SK-N-SH (cell line): ENCODE measurements around the gene ZNF71. TPM values are rescaled to one million over a fixed set of nuclear protein-coding genes. Genes with fewer than 3 reads are reported as not detected.
A peak's percentile ranks its signal among the peaks of the same experiment; 100 is the strongest.

Source experiments
- CTCF ChIA-PET: fragments of 300-600, 350-600 bp; formaldehyde crosslinking; extraction: SDS; loops from one replicate; lab custom pipeline; 2021; lab: Yijun Ruan, JAX
- POLR2A ChIA-PET: fragments of 350-600 bp; sonication (Branson Sonifier 250); formaldehyde crosslinking; extraction: SDS; loops from one replicate; lab custom pipeline; 2020; ENCODE audit warnings: antibody characterized with exemption, inconsistent platforms; lab: Yijun Ruan, JAX
- DNase-seq: peaks from one replicate; pipeline ENCODE4 v3.0.0; 2012
- H2AFZ ChIP-seq: fragments of 200-600 bp; sonication (generic); 2 replicates; pipeline ENCODE4 v1.8.1; 2016; ENCODE audit warnings: antibody characterized with exemption, mild to moderate bottlenecking, low read depth
- H3F3A ChIP-seq: fragments of 200-600 bp; sonication (generic); replicated peaks from 2 replicates; pipeline ENCODE3; 2016; ENCODE audit warnings: antibody characterized with exemption, mild to moderate bottlenecking; ENCODE audit not compliant: insufficient read depth
- H3K27ac ChIP-seq, 2 experiments: fragments of 200-500 bp in 1 of 2; fragments of 200-600 bp in 1 of 2; sonication (Bioruptor generic) in 1 of 2; sonication (generic), shearing (Covaris generic) in 1 of 2; 2 replicates each; pipeline versions ENCODE4 v1.5.1 to v1.6.1; 2014 to 2016; ENCODE audit warnings: low read depth in 2 of 2, inconsistent platforms in 1 of 2, low read length in 1 of 2, mild to moderate bottlenecking in 1 of 2, mixed read lengths in 1 of 2
- H3K27me3 ChIP-seq: fragments of 200-600 bp; sonication (generic), shearing (Covaris generic); 2 replicates; pipeline ENCODE4 v1.6.1; 2016; ENCODE audit warnings: mixed run types; ENCODE audit not compliant: insufficient read depth
- H3K36me3 ChIP-seq, 2 experiments: fragments of 200-500 bp in 1 of 2; fragments of 200-600 bp in 1 of 2; sonication (Bioruptor generic) in 1 of 2; sonication (generic) in 1 of 2; replicated peaks in 1 of 2; 2 replicates each; pipeline versions ENCODE3 to v1.5.1; 2014 to 2016; ENCODE audit warnings: low read length in 1 of 2, mild to moderate bottlenecking in 1 of 2; ENCODE audit not compliant: insufficient read depth in 2 of 2, control insufficient read depth in 1 of 2
- H3K4me1 ChIP-seq, 2 experiments: fragments of 200-500 bp in 1 of 2; fragments of 200-600 bp in 1 of 2; sonication (Bioruptor generic) in 1 of 2; sonication (generic), shearing (Covaris generic) in 1 of 2; 2 replicates each; pipeline versions ENCODE4 v1.5.1 to v1.6.1; 2014 to 2016; ENCODE audit warnings: low read depth in 1 of 2, low read length in 1 of 2, mixed run types in 1 of 2; ENCODE audit not compliant: insufficient read depth in 2 of 2, control insufficient read depth in 1 of 2
- H3K4me2 ChIP-seq: fragments of 200-600 bp; sonication (generic), shearing (Covaris generic); 2 replicates; pipeline ENCODE4 v1.6.1; 2017; ENCODE audit warnings: mixed run types
- H3K4me3 ChIP-seq, 2 experiments: fragments of 200-500 bp in 1 of 2; fragments of 200-600 bp in 1 of 2; sonication (Bioruptor generic) in 1 of 2; sonication (generic), shearing (Covaris generic) in 1 of 2; 2 replicates each; pipeline versions ENCODE4 v1.5.1 to v1.8.1; 2014 to 2016; ENCODE audit warnings: low read depth in 2 of 2, inconsistent platforms in 1 of 2, low read length in 1 of 2, mild to moderate bottlenecking in 1 of 2, mixed read lengths in 1 of 2, moderate library complexity in 1 of 2
- H3K79me2 ChIP-seq: fragments of 200-600 bp; sonication (generic); 2 replicates; pipeline ENCODE4 v1.8.1; 2017; ENCODE audit warnings: mild to moderate bottlenecking; ENCODE audit not compliant: insufficient read depth
- H3K9ac ChIP-seq: fragments of 200-600 bp; sonication (generic); 2 replicates; pipeline ENCODE4 v1.6.1; 2017; ENCODE audit warnings: mixed run types
- H3K9me2 ChIP-seq: fragments of 200-600 bp; sonication (generic); 2 replicates; pipeline ENCODE4 v1.6.1; 2017; ENCODE audit warnings: mixed run types
- H3K9me3 ChIP-seq: fragments of 200-600 bp; sonication (generic); 2 replicates; pipeline ENCODE4 v1.6.1; 2017; ENCODE audit warnings: mixed run types, mild to moderate bottlenecking, moderate library complexity
- H4K20me1 ChIP-seq: fragments of 200-600 bp; sonication (generic); 2 replicates; pipeline ENCODE4 v1.6.1; 2017; ENCODE audit warnings: mild to moderate bottlenecking, mixed run types; ENCODE audit not compliant: insufficient read depth
- ELF1 ChIP-seq: IDR thresholded peaks from 2 replicates; pipeline ENCODE4 v1.4.0; 2012
- EP300 ChIP-seq, 2 experiments: IDR thresholded peaks; 2 replicates each; pipeline versions ENCODE4 v1.4.0 to v1.6.1; 2012; ENCODE audit warnings: borderline replicate concordance in 1 of 2, low read depth in 1 of 2, low read length in 1 of 2
- EZH2phosphoT487 ChIP-seq: fragments of 200-600 bp; sonication (generic); IDR thresholded peaks from 2 replicates; pipeline ENCODE4 v1.6.1; 2017; ENCODE audit warnings: low read depth, mixed run types, mild to moderate bottlenecking, antibody characterized with exemption, moderate library complexity, borderline replicate concordance
- FOXM1 ChIP-seq: IDR thresholded peaks from 2 replicates; pipeline ENCODE4 v1.4.0; 2012; ENCODE audit warnings: low read depth, mild to moderate bottlenecking
- RCOR1 ChIP-seq: fragments of 150-350 bp; IDR thresholded peaks from 2 replicates; pipeline ENCODE4 v1.6.1; 2017; ENCODE audit warnings: antibody characterized with exemption, low read length
- RFX5 ChIP-seq: IDR thresholded peaks from 2 replicates; pipeline ENCODE4 v1.6.1; 2012; ENCODE audit warnings: mild to moderate bottlenecking, improper control_type of control experiment, low read length
- SIN3A ChIP-seq: IDR thresholded peaks from 2 replicates; pipeline ENCODE4 v1.6.1; 2012; ENCODE audit warnings: low read depth, mild to moderate bottlenecking, low read length, moderate library complexity, borderline replicate concordance
- TCF12 ChIP-seq: IDR thresholded peaks from 2 replicates; pipeline ENCODE4 v1.4.0; 2012
- TEAD4 ChIP-seq: IDR thresholded peaks from 2 replicates; pipeline ENCODE4 v1.4.0; 2012; ENCODE audit warnings: mild to moderate bottlenecking, borderline replicate concordance; ENCODE audit not compliant: insufficient read depth
- WGBS: methylation state at CpG from one replicate; pipeline ENCODE4 v1.1.6; 2017; ENCODE audit warnings: low lambda C conversion rate; 5-methylcytosine and 5-hydroxymethylcytosine counted together
- polyA plus RNA-seq, 3 experiments: library from polyadenylated mRNA; depleted of rRNA; stranded (reverse); fragments of >200 nt; gene quantifications; 2 replicates each; pipeline ENCODE4 v1.2.3, GENCODE V29; 2012
- TF ChIP-seq, protein P1 (sequence below): fragments of 200-600 bp; sonication (generic); IDR thresholded peaks from 2 replicates; pipeline ENCODE4 v1.6.1; 2017; ENCODE audit warnings: antibody characterized with exemption, mild to moderate bottlenecking, moderate library complexity
- TF ChIP-seq, protein P2 (sequence below): IDR thresholded peaks from 2 replicates; pipeline ENCODE4; 2012
- TF ChIP-seq, protein P3 (sequence below): IDR thresholded peaks from 2 replicates; pipeline ENCODE4 v1.4.0; 2012; ENCODE audit warnings: low read depth, borderline replicate concordance

Gene ZNF71
- polyA plus RNA-seq, 1 of the 3 experiments (the other 2 are of a cell fraction), result 6.3 TPM

DNA sequence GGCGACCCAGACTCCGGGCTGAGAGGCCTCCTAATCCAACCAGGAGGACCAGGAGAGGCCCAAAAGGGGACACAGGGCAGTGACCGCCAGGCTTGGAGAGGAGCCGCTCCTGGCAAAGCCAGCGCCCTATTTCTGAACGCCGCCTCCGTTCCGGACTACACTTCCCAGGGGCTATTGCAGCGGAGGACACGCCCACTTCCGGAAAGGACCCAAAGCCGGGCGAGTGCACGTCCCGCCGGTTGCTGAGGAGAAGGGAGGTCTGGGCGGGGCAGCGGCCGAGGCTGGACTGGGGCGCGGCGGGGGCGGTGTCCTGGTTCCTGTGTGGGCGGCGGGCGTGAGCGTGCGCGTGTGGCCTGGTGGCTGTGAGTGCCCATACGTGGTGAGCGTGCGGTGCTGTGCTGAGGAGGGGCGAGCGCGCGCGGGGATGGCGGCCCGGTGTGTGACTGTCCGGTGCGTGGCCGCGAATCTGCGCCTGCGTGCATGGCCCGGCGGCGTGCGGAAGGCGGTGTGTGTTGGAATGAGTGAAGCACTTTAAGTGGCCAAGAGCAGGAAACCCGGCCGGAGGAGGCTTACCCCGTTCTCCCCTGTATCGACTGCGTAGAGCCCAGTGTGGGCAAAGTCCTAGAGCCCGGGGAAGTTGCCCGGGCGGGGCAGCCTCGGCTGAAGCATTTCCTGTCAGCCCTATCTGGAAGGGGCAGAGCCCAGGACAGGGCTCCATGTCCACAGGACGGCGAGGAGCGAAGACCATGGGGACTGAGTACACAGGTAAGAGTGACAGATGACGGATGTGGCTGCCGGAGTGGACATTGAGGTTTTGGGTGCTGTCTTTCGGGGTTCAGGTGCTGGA, 27.6 kb upstream of the ZNF71 start, which contains the start of gene ZNF470 (continued):
- TF ChIP-seq, protein P1, sequence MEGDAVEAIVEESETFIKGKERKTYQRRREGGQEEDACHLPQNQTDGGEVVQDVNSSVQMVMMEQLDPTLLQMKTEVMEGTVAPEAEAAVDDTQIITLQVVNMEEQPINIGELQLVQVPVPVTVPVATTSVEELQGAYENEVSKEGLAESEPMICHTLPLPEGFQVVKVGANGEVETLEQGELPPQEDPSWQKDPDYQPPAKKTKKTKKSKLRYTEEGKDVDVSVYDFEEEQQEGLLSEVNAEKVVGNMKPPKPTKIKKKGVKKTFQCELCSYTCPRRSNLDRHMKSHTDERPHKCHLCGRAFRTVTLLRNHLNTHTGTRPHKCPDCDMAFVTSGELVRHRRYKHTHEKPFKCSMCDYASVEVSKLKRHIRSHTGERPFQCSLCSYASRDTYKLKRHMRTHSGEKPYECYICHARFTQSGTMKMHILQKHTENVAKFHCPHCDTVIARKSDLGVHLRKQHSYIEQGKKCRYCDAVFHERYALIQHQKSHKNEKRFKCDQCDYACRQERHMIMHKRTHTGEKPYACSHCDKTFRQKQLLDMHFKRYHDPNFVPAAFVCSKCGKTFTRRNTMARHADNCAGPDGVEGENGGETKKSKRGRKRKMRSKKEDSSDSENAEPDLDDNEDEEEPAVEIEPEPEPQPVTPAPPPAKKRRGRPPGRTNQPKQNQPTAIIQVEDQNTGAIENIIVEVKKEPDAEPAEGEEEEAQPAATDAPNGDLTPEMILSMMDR, result no peak
- TF ChIP-seq RFX5 (peak; percentile 88), EZH2phosphoT487 (no peak), RCOR1 (no peak), ELF1 (peak; percentile 95)

DNA sequence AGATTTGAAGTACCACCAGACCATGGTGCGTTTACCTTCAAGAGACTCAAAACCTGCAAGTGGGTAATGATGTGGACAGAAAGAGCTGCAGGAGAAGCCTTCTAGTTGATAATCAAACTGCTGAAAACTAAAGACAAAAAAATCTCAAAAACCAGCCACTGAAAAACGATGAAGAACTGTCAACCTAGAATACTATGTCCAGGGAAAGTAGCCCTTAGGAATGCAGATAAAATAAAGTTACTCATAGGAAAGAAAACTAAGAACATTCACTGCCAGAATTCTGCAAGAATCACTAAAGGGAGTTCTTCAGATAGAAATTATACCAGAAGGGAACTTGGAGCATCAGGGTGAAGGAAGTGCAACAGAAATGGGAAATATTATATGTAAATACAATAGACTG, 22.5 kb upstream of the ZNF71 start:
- Histone ChIP-seq H3K27me3 (no peaks in the 10 kb centered on the region), H3K4me3 (no peak overlapping the region), H3K9me2 (no peaks in the 10 kb centered on the region), H3K9ac (no peak overlapping the region), H3K4me1 (peaks cover 0 to 4% of the 10 kb centered on the region in 2 experiments; a peak in 1 of 4 replicates), H3K27ac (no peak overlapping the region), H3F3A (no peaks in the 10 kb centered on the region), H3K79me2 (no peaks in the 10 kb centered on the region; the same call in 1 of the 2 replicates), H4K20me1 (no peaks in the 10 kb centered on the region), H3K36me3 (peaks cover 63 to 83% of the 10 kb centered on the region in 2 experiments), H2AFZ (no peak overlapping the region), H3K4me2 (no peak overlapping the region), H3K9me3 (peaks cover 59% of the 10 kb centered on the region)
- ChIA-PET CTCF (no interaction called here), POLR2A (no interaction called here)
- WGBS, result 43% methylated on average over 2 of the region's 2 CpGs
- no peak for TF ChIP-seq RCOR1
- TF ChIP-seq, protein P2, sequence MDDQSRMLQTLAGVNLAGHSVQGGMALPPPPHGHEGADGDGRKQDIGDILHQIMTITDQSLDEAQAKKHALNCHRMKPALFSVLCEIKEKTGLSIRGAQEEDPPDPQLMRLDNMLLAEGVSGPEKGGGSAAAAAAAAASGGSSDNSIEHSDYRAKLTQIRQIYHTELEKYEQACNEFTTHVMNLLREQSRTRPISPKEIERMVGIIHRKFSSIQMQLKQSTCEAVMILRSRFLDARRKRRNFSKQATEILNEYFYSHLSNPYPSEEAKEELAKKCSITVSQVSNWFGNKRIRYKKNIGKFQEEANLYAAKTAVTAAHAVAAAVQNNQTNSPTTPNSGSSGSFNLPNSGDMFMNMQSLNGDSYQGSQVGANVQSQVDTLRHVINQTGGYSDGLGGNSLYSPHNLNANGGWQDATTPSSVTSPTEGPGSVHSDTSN, result no peak
- TF ChIP-seq, protein P3, sequence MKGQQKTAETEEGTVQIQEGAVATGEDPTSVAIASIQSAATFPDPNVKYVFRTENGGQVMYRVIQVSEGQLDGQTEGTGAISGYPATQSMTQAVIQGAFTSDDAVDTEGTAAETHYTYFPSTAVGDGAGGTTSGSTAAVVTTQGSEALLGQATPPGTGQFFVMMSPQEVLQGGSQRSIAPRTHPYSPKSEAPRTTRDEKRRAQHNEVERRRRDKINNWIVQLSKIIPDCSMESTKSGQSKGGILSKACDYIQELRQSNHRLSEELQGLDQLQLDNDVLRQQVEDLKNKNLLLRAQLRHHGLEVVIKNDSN, result no peak
- TF ChIP-seq EP300 (IDR thresholded peaks at IDR 0.05; ENCODE audit: borderline replicate concordance in 1 of 2, low read depth in 1 of 2, low read length in 1 of 2), result no peak
- TF ChIP-seq TCF12, result no peak
- no peak for TF ChIP-seq EZH2phosphoT487
- no peak for DNase-seq

DNA sequence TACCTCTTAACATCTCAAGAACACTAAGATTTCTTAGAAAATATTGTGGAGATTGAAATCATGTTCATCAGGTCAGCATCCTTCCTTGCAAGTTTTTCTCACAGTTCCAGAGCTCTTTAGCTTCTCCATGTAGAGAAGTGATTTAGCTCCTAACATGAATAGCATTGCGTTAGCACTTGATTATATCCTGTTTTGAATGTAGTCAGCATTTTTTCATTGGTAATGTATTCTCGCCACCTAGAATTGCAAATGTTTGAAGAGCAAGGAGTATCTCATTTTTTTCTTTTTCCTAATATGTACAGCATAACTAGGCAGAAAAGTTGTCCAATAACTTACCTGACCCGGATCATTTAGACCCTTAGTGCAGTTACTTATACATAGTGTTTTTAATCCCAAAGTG, 21.2 kb upstream of the ZNF71 start:
- Histone ChIP-seq H3K79me2 (no peaks in the 10 kb centered on the region), H3K36me3 (peaks cover 59 to 77% of the 10 kb centered on the region in 2 experiments), H3K4me3 (no peak overlapping the region), H3K9me3 (peaks cover 68% of the 10 kb centered on the region), H2AFZ (no peak overlapping the region), H3K9me2 (no peaks in the 10 kb centered on the region), H3K4me2 (no peak overlapping the region), H4K20me1 (no peaks in the 10 kb centered on the region), H3F3A (no peaks in the 10 kb centered on the region), H3K27me3 (no peaks in the 10 kb centered on the region), H3K9ac (no peak overlapping the region), H3K4me1 (no peaks in the 10 kb centered on the region), H3K27ac (no peak overlapping the region)
- TF ChIP-seq SIN3A (no peak), TEAD4 (no peak), FOXM1 (no peak)
- no peak for DNase-seq
- POLR2A ChIA-PET, result no interaction called here
- WGBS, result 83% methylated on average over 3 of the region's 3 CpGs
- CTCF ChIA-PET, result no interaction called here
